GM21526 (cell line): ENCODE results near the gene PRDM15.

ENCODE experiments used
- ATAC-seq: cut with Tn5 transposase; IDR thresholded peaks from one replicate; pipeline ENCODE4 v1.9.1; 2021; ENCODE audit warnings: moderate library complexity; ENCODE audit not compliant: unreplicated experiment, low FRiP score

The PRDM15 gene

DNA sequence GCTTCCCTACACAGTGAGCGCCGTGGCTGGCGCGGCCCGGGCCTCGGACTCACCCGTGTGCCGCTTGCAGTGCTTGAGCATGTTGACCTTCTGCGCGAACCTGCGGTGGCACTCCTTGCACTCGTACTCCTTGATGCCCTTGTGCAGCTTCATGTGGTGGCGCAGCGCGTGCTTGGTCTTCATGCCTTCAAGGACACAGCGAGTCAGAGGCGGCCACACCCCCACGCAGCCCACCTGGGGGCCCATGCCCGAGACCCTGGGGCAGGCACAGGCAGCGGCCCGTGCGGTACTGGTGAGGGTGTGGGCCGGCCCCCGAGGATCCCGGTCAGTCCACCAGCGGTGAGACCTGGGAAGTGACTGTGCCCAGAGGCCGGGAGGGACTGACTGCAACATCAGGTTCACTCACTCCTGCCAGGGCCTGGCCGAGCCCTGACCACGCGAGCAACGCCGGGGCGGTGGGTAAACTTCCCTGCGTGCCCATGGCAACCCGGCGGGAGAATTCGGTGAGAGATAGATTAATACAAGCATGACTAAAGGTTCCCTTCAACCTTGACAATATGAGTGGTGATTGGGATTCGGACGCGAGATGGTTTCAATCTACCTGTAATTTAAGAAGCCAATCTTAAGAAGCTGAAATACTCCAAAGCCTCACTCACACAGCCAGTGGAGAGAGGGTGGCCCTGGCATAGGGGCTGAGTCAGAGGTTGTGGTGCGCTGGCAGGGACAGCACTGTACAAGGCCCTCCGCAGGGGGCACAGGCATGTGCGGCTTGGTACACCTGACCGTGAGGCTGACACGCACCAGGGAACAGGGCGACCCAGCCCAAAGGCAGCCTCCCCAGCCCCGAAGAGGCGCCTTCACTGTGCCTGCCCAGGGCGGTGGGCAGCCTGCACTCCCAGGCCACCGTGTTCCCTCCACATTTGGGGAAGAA lies 63.2 kb downstream of the PRDM15 start:
- ATAC-seq: no peak

DNA sequence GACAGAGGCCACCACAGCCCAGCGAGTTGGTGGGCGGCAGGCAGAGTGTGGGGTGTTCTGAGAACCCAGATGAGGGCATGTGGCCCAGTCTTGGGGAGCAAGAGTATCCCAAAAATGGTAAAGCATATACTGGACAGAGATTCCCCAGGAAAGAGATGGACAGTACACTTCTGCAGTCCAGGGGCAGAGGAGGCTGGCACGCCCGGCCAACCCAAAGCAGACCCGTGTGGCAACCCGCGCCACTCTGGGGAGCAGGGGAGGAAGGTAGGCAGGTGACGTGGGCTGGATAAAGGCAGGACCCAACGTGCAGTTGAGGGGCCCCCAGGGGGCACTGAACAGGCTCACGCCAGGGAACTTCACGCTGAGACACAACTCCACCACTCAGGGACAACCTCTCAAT lies 65.9 kb downstream of the PRDM15 start:
- no peak for ATAC-seq

DNA sequence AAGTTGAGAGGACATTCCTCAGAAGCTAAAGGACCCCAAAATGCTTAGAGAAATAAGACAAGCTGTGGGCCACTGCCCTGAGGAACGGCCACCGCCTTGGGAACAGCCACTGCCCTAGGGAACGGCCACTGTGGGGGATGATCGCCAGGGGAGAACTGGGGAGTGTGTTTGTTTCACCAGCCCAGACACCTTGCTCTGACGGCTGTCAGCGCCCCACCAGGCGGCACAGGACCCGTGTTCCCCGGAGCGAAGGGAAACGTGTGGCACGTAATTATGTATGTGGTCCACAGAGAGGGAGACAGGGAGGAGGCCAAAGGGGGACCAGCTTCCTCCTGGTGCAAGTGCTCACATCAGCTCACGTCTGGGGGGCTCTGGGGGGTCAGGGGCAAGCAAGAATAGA lies 66.5 kb downstream of the PRDM15 start:
- ATAC-seq: no peak

DNA sequence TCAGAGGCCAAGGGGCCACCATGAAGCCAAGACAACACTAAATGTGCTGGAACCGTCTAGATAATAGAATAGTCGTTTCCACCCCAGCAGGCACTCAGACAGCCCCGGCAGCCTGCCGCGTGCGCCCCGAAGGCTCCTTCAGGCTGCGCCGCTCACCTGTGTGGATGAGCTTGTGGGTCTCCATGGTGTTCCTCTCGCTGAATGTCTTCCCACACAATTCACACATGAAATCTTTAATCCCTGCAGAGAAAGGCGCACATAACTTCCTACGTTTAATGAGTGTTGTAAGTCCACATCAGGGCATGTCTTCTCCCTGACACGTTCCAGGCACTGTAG lies 68.6 kb downstream of the PRDM15 start:
- ATAC-seq: no peak

DNA sequence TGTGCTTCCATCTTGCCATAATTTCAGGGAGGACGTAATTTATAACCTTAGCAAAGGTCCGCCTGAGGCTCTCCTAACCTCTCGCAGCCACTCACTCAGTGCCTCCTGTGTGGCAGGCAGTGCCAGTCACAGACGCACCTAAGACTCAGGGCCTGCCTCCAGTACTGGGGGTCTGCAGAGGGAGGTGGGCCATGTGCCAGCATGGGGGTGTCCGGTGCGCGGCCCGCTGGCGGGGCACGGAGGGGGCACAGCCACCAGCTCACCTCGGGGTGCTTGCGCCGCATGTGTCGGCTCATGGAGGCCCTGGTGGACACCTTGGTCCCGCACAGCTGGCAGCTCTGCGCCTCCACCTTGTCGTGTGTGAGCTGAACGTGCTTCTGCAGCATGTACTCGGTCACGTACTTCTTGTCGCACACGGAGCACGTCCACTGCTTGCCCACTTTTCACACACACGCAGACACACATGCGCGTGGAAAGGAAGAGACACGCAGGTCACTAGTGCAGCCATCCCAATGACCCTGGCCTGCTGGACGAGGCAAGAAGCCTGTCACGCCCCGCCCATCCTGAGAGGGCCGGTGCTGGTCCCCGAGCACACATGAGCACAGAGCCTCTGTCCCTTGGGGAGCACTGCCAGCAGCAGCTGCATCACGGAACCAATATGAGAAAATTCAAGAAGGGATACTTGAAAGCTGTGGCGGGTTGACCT lies 69.1 kb downstream of the PRDM15 start:
- ATAC-seq: no peak

DNA sequence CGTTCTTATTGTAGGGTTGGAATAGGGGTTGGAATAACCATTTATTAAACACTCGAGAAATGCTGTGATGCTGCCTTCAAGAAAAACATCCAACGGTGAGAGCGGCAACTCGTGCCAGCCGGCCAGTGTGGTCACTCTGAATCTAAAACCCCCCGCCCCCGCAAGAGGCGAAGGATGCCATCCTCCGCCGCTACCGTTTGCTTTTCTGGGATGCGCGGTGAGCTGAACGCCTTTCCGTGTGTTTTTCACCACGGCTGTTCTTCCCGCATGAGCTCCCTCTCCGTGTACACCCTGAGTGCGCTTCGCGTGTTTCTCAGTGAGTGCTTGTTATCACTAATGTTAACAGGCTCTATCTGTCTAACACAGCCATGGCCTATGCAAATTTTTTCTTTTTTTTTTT lies 70.3 kb downstream of the PRDM15 start:
- no peak for ATAC-seq

DNA sequence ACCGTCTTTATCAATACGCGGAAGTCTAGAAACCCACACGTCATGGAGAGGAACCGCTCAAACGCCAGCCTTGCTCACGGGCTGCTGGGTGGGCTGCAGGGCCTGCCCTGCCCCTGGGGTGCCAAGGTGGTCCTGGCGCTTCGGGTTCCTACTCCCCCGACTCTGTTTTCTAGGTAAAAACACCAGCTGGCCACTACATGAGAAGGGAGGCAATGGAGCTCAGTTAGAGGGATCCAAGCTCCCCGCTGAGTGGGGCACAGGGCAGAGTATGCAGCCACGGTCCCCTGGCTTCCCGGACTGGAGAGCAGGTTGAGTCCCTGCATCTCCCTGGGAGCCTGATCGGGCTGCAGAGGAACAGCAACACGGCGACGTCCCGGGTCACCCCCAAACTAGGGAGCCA lies 71.0 kb downstream of the PRDM15 start:
- no peak for ATAC-seq

DNA sequence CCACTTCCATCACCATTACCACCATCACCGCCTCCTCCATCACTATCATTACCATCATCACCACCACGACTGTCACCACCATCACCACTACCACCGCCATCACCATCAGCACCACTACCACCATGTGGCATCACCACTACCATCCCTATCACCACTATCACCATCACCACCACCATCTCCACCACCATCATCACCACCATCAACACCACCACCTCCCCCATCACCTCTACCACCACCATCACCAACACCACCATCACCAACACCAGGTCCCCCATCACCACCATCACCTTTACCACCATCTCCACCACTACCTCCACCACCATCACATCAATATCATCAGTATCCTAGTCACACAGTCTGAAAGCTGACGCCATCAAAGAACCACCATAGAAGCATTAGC lies 72.4 kb downstream of the PRDM15 start:
- no peak for ATAC-seq

DNA sequence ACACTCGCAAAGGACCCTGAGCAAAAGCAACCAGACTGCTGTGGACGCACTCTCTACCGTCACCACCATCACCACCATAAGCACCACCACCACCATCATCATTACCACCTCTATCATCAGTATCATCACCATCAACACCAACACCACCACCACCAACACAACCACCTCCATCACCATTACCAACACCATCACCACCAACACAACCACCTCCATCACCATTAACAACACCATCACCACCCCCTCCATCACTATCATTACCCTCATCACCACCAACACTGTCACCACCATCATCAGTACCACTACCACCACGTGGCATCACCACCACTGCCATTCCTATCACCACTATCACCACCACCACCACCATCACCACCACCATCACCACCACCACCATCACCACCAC lies 73.5 kb downstream of the PRDM15 start:
- no peak for ATAC-seq

DNA sequence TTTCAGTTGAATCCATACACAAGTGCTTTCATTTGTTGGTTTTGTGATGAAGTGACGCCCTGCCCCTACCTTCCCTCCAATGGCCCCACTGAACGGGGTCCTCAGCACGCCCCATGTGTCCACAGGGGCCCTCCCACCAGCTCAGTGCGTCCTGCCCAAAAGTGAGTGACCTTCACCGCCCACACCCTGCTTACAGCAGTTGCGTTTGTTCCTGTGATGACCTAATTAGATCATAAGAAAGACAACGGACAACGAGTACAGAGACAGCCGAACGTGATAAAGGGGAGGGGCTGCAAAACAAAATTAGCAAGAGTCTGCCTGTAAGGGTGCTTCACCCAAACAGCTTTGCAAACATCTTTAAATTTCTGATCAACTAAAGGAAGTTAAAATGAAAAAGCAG lies 74.1 kb downstream of the PRDM15 start:
- ATAC-seq: no peak

DNA sequence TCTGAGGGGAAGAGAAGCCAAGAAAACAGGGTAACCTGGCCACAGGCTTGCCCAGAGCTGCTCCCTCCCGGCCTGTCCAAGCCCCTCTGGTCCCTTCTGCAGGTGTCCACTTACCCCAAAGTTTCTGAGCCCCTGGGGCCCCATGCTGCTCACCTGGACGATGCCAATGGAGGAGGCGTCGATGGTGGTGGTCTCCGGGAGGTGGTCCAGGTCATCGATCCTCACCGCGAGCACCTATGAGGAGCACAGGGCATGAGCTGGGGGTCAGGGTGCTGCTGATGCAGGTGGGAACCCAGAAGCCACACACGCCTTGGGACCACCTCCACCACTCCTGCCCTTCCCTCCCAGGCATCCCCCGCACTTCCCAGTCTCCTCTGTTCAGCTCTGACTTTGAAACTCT lies 74.8 kb downstream of the PRDM15 start:
- no peak for ATAC-seq

DNA sequence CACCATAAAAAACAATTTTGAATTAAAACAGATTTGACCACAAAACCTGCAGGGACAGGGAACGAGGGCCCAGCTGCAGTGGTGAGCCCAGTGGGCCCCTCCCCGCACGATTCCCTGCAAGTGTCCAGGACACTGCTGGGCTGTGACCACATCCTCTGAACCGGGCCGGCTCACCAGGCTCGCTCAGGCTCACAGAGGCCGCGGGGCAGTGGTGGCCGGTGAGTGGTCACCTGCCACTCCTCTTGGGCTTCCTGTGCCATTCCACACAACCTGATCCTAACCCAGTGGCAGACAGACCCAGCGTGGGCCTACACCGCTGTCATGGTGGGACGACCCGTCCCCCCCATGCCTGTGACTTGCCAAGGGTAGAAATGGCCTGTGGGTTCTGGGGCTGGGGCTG lies 75.8 kb downstream of the PRDM15 start:
- no peak for ATAC-seq

DNA sequence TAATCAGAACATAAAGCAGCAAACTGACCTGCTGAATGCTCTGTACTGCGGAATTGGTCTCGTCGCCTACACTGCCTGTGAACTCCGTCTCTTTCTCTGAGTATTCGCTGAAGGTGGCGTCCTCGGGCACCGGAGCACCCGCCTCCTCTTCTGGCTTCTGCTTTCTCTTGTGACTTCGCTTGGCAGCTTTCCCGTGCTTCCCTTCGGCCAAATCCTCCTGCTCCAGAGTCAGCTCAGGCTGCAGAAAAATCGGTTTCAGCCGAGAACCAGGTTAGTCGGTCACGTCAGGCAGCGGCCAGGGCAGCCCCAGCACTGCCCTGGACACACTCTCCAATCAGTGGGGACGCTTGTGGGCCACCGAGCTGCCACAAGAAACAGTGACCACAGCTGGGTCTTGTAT lies 76.5 kb downstream of the PRDM15 start:
- ATAC-seq: no peak

DNA sequence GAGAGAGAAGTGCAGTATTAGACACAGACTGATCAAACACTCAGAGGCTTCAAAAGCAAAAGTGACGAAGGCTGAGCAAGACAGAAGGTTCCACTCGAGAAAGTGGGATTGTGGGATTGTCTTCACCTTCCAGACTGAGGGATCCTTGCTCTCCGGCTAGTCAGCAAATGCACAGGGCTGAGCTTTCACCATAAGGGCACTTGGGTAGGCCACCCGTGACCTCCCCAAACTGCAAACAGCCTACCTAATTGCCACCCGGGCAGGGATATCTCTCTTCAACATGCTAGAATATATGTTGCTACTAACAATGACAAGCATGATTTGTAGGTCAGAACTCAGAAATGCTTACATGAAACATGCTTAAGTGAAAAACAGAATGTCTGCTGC lies 77.0 kb downstream of the PRDM15 start:
- no peak for ATAC-seq

DNA sequence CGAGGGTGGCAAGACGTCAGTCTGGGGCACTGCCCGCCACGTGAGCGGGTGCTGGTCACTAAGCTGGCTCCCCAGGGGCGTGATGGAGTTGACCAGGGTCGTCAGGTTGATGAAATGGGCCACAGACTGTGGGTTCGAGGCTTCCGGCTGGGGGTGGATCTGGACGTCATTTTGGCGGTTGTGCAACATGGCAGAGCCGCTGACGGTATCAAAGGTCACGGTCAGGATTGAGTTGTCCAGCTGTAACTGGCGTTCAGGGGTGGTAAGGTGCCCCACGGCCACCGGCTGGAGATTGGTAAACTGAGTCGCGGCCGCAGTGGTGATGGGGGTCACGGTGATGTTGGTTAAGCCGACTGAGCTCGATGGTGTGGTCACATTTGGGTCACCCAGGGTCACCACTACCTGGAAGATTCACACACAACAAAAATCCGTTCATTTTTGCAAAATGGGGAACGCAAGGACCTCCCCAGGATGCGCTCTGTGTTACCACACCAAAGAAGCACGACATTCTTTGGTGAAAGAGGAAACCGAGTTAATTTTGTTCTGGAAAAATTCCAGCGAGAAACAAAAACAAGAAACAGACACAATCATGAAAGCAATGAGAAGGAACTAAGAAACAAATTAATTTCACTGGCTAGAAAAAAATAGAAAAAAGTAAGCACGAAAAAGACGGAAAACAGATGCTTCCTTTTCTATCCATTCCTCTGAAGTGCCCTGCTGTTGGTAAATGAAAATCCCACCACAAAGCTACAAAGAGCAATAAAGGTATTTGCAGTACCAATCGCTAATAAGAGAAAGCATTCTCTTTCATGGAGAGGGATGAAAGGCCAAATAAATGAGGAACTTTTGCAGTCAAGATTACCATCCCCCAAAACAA lies 77.6 kb downstream of the PRDM15 start:
- no peak for ATAC-seq

DNA sequence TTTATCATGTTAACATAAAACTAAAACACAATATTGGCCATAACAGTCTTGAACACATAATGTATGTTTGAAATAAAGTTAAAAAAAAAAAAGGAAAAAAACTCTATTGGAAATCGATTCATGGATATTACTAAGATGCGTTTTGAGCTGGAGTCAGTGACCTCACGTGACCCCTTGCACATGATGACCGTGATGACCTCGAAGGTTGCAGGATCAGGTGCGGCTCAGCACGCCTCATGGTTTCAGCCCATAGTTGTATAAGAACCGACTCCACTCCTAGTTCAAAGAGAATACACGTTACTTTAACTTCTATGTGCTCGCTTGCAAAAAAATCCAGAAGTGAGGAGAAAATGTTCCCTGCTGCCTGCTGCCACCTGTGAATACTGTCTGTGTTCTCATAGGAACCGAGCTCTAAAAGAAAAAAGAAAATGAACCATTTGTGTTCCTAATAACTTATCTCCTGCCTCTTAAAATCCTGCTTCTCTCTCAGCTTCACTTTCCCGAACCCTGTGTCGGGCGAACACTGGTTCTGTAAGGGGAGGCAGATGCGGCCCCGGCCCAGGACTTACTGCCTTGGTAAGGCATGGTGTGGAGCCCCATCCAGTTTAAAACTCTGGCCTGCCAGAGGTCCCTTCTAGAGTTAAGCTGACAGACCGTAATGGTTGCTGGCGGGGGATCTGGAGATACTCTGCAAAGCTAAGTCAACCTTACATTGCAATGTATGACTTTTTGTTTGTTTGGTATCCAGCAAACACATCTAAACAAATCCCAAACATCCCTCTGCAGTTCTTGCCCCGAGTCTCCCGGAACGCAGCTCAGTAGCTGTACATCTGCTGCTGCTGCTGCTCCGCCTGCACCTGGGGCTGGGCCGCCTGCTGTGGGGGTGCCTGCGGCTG lies 78.5 kb downstream of the PRDM15 start:
- ATAC-seq: no peak

DNA sequence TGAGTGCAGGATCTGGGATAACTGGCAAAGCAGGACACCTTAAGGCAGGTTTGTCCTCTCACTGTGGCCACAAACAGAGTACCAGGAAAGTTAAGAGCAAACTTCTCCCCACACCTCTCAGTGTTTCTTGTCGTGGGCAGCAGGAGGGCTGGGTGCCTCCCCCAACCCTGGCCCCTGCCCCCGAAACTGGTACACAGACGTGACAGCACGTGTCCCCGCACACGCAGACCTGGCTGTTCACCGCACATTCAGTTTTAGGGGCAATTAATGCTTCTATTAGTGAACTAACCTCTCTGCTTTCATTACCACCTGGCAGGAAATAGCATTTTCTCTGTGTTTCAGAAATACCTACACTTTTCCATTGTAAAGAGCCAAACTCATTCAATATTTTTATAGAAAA lies 79.4 kb downstream of the PRDM15 start:
- no peak for ATAC-seq

DNA sequence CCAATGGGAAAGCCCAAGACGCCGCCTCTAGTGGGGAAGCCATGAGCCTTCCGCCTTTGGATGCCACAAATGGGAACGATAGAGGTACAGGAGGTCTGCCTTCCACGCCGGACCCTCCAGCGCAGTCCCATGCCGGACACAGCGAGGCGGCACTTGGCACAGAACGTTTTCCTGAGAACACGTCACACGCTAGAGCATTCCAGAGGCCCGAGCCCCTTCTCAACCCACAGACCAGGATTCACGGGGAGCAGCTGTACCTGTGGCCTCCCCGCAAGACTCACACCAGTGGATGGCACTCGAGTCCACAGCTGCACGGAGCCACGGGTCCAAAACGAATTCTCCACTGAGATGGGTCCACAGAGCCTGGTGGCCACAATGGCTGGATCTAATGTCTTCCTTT lies 80.8 kb downstream of the PRDM15 start:
- no peak for ATAC-seq

DNA sequence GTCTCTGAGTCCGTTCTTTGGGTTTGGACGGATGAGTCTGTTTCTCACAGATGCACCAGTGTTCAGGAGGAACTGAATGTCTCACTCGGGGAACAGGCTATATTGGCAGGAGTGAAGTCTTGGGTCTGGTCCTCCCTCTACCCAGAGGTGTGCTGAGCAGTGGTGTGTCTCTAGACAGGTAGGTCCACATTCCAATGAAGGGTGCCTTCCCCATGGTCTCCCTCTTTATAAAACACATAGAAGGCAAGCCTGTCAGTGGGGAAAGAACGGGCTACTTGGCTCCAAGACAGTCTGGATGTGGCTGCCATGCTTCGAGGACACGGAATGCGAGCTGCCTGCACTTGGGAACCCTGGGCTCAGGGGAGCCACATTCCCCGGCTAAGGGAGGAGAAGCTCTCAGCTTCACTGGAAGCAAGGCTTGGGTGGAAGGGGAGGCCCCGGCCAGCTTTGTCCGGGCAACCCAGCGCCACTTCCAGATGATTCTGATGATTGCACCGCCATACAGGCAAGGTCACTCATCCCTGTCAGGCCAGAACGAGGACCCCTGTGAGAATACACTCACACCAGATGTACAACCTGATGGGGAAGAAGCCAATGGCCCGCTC lies 82.6 kb downstream of the PRDM15 start:
- no peak for ATAC-seq

DNA sequence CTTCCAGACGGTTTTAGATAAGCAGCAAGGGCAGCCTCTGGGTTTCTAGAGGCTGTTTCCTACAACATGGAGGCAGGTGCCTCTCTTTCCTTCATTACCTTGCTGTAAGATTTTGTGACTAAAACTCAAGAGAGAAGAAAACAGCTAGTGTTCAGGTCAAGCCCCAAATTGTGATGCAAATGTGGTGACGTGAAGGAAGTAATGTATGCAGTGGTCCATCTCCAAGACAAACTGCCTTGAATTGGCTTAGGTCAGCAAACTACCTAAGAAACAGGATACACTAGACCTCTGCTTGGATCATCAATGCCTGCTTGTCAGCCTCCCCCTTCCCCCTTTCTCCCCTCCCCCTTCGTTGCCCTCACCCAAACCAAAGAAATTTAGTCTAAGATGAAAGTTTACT lies 83.4 kb downstream of the PRDM15 start:
- ATAC-seq: no peak
